SK-N-MC (cell line): ENCODE measurements around the gene IL31.

Experiments used
- EZH2 ChIP-seq: fragments of 200-600 bp; sonication (generic); IDR thresholded peaks from one replicate; pipeline ENCODE4 v1.6.1; 2017; ENCODE audit warnings: antibody characterized with exemption
- FOXP2 ChIP-seq: optimal IDR thresholded peaks from 2 replicates; pipeline ENCODE3; 2011; ENCODE audit warnings: mild to moderate bottlenecking, moderate library complexity; ENCODE audit not compliant: insufficient read depth; ENCODE audit errors: extremely low read length, control extremely low read depth
- POLR2AphosphoS5 ChIP-seq: IDR thresholded peaks from 2 replicates; pipeline ENCODE4 v1.6.1; 2012; ENCODE audit warnings: mild to moderate bottlenecking, low read depth, low read length, borderline replicate concordance

DNA sequence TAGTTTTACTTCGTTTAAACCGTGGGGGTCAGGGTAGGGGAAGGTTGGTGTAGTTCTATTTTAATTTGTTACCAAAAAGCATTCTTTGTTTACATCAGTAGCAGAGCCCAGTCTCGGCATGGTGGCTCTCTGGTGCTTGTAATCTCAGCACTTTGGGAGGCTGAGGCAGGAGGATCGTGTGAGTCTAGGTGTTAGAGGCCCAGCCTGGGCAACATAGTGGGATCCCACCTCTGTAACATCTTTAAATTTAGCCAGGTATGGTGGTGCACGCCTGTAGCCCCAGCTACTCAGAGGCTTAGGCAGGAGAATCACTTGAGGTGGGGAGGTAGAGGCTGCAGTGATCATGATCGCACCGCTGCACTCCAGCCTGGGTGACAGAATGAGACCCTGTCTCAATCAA is 11.1 kb upstream of the IL31 start:
- no peak for TF ChIP-seq POLR2AphosphoS5
- TF ChIP-seq EZH2 = no peak
- no peak for TF ChIP-seq FOXP2
